Stimulated activated CD8-positive, alpha-beta memory T cell treated with anti-CD3 and anti-CD28 coated beads, Interleukin-15, amount 100 ng/mL, for 48 hours (primary cell): ENCODE data around the gene OR10A5.
"Not testable (repeated sequence)": the region's sequence is repeated elsewhere in the genome, so short reads cannot be mapped to it uniquely, and the experiment has no call there.

Source experiments
- DNase-seq, 2 donors: peaks; one replicate each; pipeline ENCODE4 v3.0.0-alpha.2; 2020; ENCODE audit warnings: low read depth in 2 of 2

The OR10A5 gene

GRCh38 chr11:6845383-6845782 is at the start of gene OR10A5:
Gene OR10A5 (plus strand): TSS chr11:6845683. CDS start chr11:6845683, 0 bp downstream.
- no peak for DNase-seq

GRCh38 chr11:6799402-6799801 is 46.1 kb upstream of the OR10A5 start, which contains the start of gene OR6A2:
Gene OR6A2 (minus strand): TSS chr11:6799689. CDS start chr11:6795708, 3,981 bp downstream.
- no peak for DNase-seq

GRCh38 chr11:6801075-6801474 is 44.4 kb upstream of the OR10A5 start:
- not testable (repeated sequence) for DNase-seq

- DNase-seq: no peak
These were observed 33.0 kb upstream of the OR10A5 start for GRCh38 chr11:6812390-6813005.

- no peak for DNase-seq
These were observed 31.8 kb upstream of the OR10A5 start for GRCh38 chr11:6813656-6814055.

GRCh38 chr11:6817694-6818093 is 27.8 kb upstream of the OR10A5 start:
- DNase-seq: no peak

GRCh38 chr11:6818967-6819366 is 26.5 kb upstream of the OR10A5 start:
- no peak for DNase-seq

GRCh38 chr11:6824136-6824823 is 21.2 kb upstream of the OR10A5 start:
- DNase-seq: no peak

GRCh38 chr11:6825231-6825744 is 20.2 kb upstream of the OR10A5 start:
- DNase-seq: no peak

- no peak for DNase-seq
These were observed 17.4 kb upstream of the OR10A5 start for GRCh38 chr11:6828103-6828502.

- no peak for DNase-seq
These were observed 12.1 kb upstream of the OR10A5 start for GRCh38 chr11:6833356-6833755.

- DNase-seq: no peak
These were observed 11.5 kb upstream of the OR10A5 start for GRCh38 chr11:6834021-6834420.

- DNase-seq: no peak
These were observed 3.8 kb upstream of the OR10A5 start for GRCh38 chr11:6841694-6842093.

- DNase-seq: no peak
These were observed 1.8 kb upstream of the OR10A5 start for GRCh38 chr11:6843670-6844069.

GRCh38 chr11:6844356-6844755 is 1.1 kb upstream of the OR10A5 start:
- no peak for DNase-seq

GRCh38 chr11:6850526-6850925 is 5.0 kb downstream of the OR10A5 start:
- no peak for DNase-seq

GRCh38 chr11:6854801-6855200 is 9.3 kb downstream of the OR10A5 start:
- not testable (repeated sequence) for DNase-seq

GRCh38 chr11:6855971-6856541 is 10.6 kb downstream of the OR10A5 start:
- DNase-seq: no peak

GRCh38 chr11:6856871-6857270 is 11.4 kb downstream of the OR10A5 start:
- no peak for DNase-seq

- DNase-seq: no peak
These were observed 17.5 kb downstream of the OR10A5 start, which contains the start of gene OR10A2 for GRCh38 chr11:6862961-6863360. Gene OR10A2 (plus strand): TSS chr11:6863057. CDS start chr11:6869755, 6,698 bp downstream.

GRCh38 chr11:6864438-6864837 is 19.0 kb downstream of the OR10A5 start:
- no peak for DNase-seq

- DNase-seq: no peak
These were observed 25.8 kb downstream of the OR10A5 start for GRCh38 chr11:6871278-6871677.

GRCh38 chr11:6875761-6876160 is 30.3 kb downstream of the OR10A5 start:
- no peak for DNase-seq
